K562 (cell line): ENCODE results near the gene MEX3D. TPM values are rescaled to one million over a fixed set of nuclear protein-coding genes. Genes with fewer than 3 reads are reported as not detected.
A peak's percentile ranks its signal among the peaks of the same experiment; 100 is the strongest.

ENCODE experiments used
- ATAC-seq: fragments of 200-7000 bp; cut with Tn5 transposase; 3 replicates; pipeline ENCODE4 v1.9.1; 2020; ENCODE audit warnings: moderate library complexity
- BruUV-seq: library from RNA; stranded (reverse); fragments of 400-500 nt; replicated peaks from 2 replicates; lab custom pipeline; 2021; lab: Mats Ljungman, UMichigan
- CTCF ChIA-PET: fragments of 300-600 bp; formaldehyde crosslinking; extraction: SDS; loops from one replicate; lab custom pipeline; 2021; ENCODE audit warnings: low intra/inter-chr PET ratio; lab: Yijun Ruan, JAX
- POLR2A ChIA-PET: fragments of 300-600, 350-650 bp; sonication (Branson Sonifier 250); formaldehyde crosslinking; extraction: SDS; loops from one replicate; lab custom pipeline; 2021; ENCODE audit warnings: antibody characterized with exemption, inconsistent platforms; lab: Yijun Ruan, JAX
- DNase-seq, 4 experiments: peaks; one replicate each; pipeline versions ENCODE4 v3.0.0 to v3.0.0-alpha.2; 2011 to 2018; ENCODE audit warnings: low spot score in 3 of 4, mixed read lengths in 3 of 4; ENCODE audit errors: extremely low read depth in 1 of 4
- FAIRE-seq: peaks from 2 replicates; lab custom pipeline; 2011; peaks lifted over from hg19 to GRCh38; lab: Jason Lieb, UNC
- H2AFZ ChIP-seq: 2 replicates; pipeline ENCODE4 v1.6.0; 2011; ENCODE audit warnings: low read depth, low read length, control low read depth, inconsistent platforms
- H3K27ac ChIP-seq: fragments of 200-600 bp; 3 replicates; pipeline ENCODE4 v1.8.0; 2011; ENCODE audit warnings: low read depth, mild to moderate bottlenecking, control low read depth, inconsistent platforms, low read length, moderate library complexity, mixed read lengths; ENCODE audit errors: extremely low read depth
- H3K27me3 ChIP-seq, 2 experiments: fragments of 300-600 bp in 1 of 2; 2 replicates in 1 of 2; 3 replicates in 1 of 2; pipeline versions ENCODE4 v1.6.0 to v1.8.0; 2011; ENCODE audit warnings: inconsistent platforms in 2 of 2, low read length in 2 of 2, mild to moderate bottlenecking in 1 of 2, mixed read lengths in 1 of 2, moderate library complexity in 1 of 2; ENCODE audit not compliant: control insufficient read depth in 2 of 2, insufficient read depth in 2 of 2
- H3K36me3 ChIP-seq: fragments of 300-600 bp; 3 replicates; pipeline ENCODE4 v1.8.0; 2011; ENCODE audit warnings: mild to moderate bottlenecking, low read length, inconsistent platforms; ENCODE audit not compliant: control insufficient read depth, insufficient read depth
- H3K4me1 ChIP-seq, 2 experiments: fragments of 200-600 bp in 1 of 2; replicated peaks in 1 of 2; 2 replicates in 1 of 2; 3 replicates in 1 of 2; pipeline versions ENCODE4 v1.5.1 to v1.8.0; 2011; ENCODE audit warnings: inconsistent platforms in 2 of 2, low read length in 2 of 2, mild to moderate bottlenecking in 1 of 2, mixed read lengths in 1 of 2, moderate library complexity in 1 of 2; ENCODE audit not compliant: control insufficient read depth in 2 of 2, insufficient read depth in 2 of 2
- H3K4me2 ChIP-seq: 2 replicates; pipeline ENCODE4 v1.6.1; 2011; ENCODE audit warnings: low read length, control low read depth, inconsistent platforms, mixed read lengths; ENCODE audit not compliant: insufficient read depth
- H3K4me3 ChIP-seq: fragments of 200-600 bp; sonication (generic), shearing (Covaris generic); 2 replicates; pipeline ENCODE4 v1.5.1; 2016; ENCODE audit warnings: control low read depth, inconsistent platforms
- H3K79me2 ChIP-seq: fragments of 200-600 bp; 3 replicates; pipeline ENCODE4 v1.8.0; 2011; ENCODE audit warnings: low read length, inconsistent platforms; ENCODE audit not compliant: control insufficient read depth, insufficient read depth
- H3K9ac ChIP-seq, 2 experiments: 2 replicates each; pipeline versions ENCODE4 v1.6.0 to v1.6.1; 2011; ENCODE audit warnings: low read depth in 2 of 2, low read length in 2 of 2, control low read depth in 1 of 2, inconsistent platforms in 1 of 2, mild to moderate bottlenecking in 1 of 2, mixed read lengths in 1 of 2; ENCODE audit not compliant: insufficient read depth in 1 of 2
- H3K9me1 ChIP-seq: one replicate; pipeline ENCODE4 v1.6.0; 2011; ENCODE audit warnings: inconsistent platforms, mild to moderate bottlenecking, low read length, moderate library complexity; ENCODE audit not compliant: control insufficient read depth, insufficient read depth
- H3K9me3 ChIP-seq: replicated peaks from 2 replicates; pipeline ENCODE4 v1.5.1; 2011; ENCODE audit warnings: low read depth, low read length, inconsistent platforms; ENCODE audit not compliant: control insufficient read depth, insufficient read depth
- H4K20me1 ChIP-seq: replicated peaks from 2 replicates; pipeline ENCODE4 v1.6.1; 2011; ENCODE audit warnings: low read length, inconsistent platforms, mixed read lengths; ENCODE audit not compliant: control insufficient read depth, insufficient read depth
- HDGF ChIP-seq: fragments of 450-650 bp; IDR thresholded peaks from 2 replicates; pipeline ENCODE4 v1.6.1; 2016
- HNRNPLL ChIP-seq: fragments of 200-400 bp; formaldehyde crosslinking; IDR thresholded peaks from 2 replicates; pipeline ENCODE4 v1.6.1; 2017; ENCODE audit warnings: low read length, low read depth, mild to moderate bottlenecking; ENCODE audit not compliant: poor library complexity, severe bottlenecking
- KLF13 ChIP-seq: fragments of 450-650 bp; IDR thresholded peaks from 2 replicates; pipeline ENCODE4 v1.6.1; 2016; ENCODE audit warnings: missing genetic modification characterization, low read depth, mild to moderate bottlenecking, missing compliant biosample characterization, moderate library complexity, borderline replicate concordance
- MAZ ChIP-seq, 2 experiments: fragments of 450-650 bp in 1 of 2; sonication (generic) in 1 of 2; formaldehyde crosslinking; IDR thresholded peaks in 1 of 2; conservative IDR thresholded peaks in 1 of 2; 2 replicates each; pipeline versions ENCODE4 v1.4.0 to v1.5.0; 2020; ENCODE audit warnings: mild to moderate bottlenecking in 1 of 2, missing genetic modification reagents in 1 of 2
- NFYB ChIP-seq: IDR thresholded peaks from 2 replicates; pipeline ENCODE4 v1.6.1; 2011; ENCODE audit warnings: mild to moderate bottlenecking, moderate library complexity; ENCODE audit not compliant: insufficient read length; ENCODE audit errors: extremely low read depth
- ZC3H8 ChIP-seq: fragments of 450-650 bp; IDR thresholded peaks from 2 replicates; pipeline ENCODE4 v1.6.1; 2017
- ZNF511 ChIP-seq: sonication (generic); formaldehyde crosslinking; IDR thresholded peaks from 2 replicates; pipeline ENCODE4 v1.8.0; 2022; ENCODE audit warnings: mild to moderate bottlenecking, missing genetic modification reagents
- WGBS: fragments of 100-300 bp; shearing (Covaris generic); methylation state at CpG from one replicate; pipeline ENCODE4 v1.1.6; 2016; ENCODE audit warnings: low coverage, mixed read lengths; ENCODE audit not compliant: insufficient coverage; ENCODE audit errors: missing lambda C conversion rate; 5-methylcytosine and 5-hydroxymethylcytosine counted together
- in situ Hi-C: fragments of 300-500 bp; cut with MboI; formaldehyde crosslinking; loops from 4 replicates; pipeline ENCODE4 v1.15.0; 2018; ENCODE audit warnings: inconsistent platforms, mixed read lengths
- intact Hi-C: fragments of 100-400 bp; cut with micrococcal nuclease; formaldehyde crosslinking; loops from 2 replicates; pipeline ENCODE4 v1.14.2; 2022
- polyA plus RNA-seq, 8 experiments: library from polyadenylated mRNA; depleted of rRNA in 4 of 8; stranded (reverse) in 5 of 8; unstranded in 3 of 8; fragments of >200 nt; fragmentation: Nextera tagmentation in 2 of 8; fragmentation: Illumina TruSeq in 1 of 8; extraction: Ambion mirVana in 2 of 8; extraction: Trizol in 1 of 8; gene quantifications; 2 replicates each; pipeline versions ENCODE4 v1.2.1 to v1.2.3, GENCODE V29; 2011 to 2014; ENCODE audit warnings: inconsistent platforms in 1 of 8, missing spikeins in 1 of 8
- total RNA-seq, 7 experiments: library from RNA; depleted of rRNA in 6 of 7; stranded (reverse); fragments of >200 nt in 6 of 7; fragmentation: Illumina TruSeq in 2 of 7; extraction: Trizol in 2 of 7; gene quantifications; 2 replicates each; pipeline versions ENCODE4 v1.2.1 to v1.2.3, GENCODE V29; 2011 to 2021; ENCODE audit warnings: low replicate concordance in 1 of 7

MEX3D gene
- total and polyA plus RNA-seq, 9 of the 15 experiments (the other 6 are each of a cell fraction or from before 2014, with no cell fraction given): 1.7 to 39.3 (median 5.7) TPM

DNA sequence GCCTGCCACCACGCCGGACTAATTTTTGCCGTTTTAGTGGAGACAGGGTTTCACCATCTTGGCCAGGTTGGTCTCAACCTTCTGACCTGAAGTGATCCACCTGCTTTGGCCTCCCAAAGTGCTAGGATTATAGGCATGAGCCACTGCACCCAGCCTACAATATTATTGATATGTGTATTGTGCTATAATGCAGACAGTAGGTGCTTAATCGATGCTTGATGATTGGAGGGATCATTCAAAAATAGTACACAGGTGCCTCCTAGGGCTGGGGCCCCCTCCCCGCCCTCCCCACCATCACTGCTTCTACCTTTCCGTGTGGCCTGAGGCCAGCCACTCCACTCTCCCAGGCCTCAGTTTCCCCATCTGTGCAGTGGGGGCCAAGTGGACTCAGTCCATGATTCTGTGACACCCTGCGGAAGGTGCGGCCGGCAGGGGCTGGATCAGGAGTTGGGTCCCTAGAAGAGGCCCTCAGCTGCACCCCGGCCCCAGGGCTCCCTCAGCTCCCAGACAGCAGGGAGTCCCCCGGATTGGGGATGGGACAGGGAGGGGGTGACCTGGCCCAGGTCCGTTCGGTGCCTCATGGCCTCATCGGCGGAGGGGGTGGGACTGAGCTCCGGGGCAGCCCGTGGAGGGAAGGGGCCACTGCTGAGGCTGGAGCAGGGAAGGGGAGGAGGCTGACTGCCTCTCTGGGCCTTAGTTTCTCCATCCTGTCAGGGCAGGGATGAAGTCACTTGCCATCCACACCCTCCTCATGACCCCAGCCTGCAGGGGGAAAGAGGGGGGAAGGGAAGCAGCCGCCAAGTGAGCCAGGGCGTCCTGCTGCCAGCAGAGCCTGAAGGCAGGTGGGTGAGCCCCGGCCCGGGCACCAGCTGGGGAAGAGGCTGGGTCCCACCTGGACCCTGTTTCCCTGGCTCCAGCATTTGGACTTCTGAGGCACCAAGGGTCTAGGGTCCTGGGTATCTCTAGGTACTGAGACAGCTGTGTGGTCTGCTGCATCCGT is 56.5 kb downstream of the MEX3D start (continued):
- no peak for TF ChIP-seq MAZ (CRISPR knock-in tag; conservative IDR thresholded peaks at IDR 0.05 in 1 of 2, IDR thresholded peaks at IDR 0.05 in 1 of 2)
- TF ChIP-seq HNRNPLL: no peak
- TF ChIP-seq HDGF: no peak
- TF ChIP-seq NFYB: no peak

- FAIRE-seq (no peak), DNase-seq (no peak), ATAC-seq (no peak)
- Histone ChIP-seq H3K4me1 (peaks cover 12 to 68% of the 10 kb centered on the region in 2 experiments), H3K9me3 (no peaks in the 10 kb centered on the region), H3K4me2 (no peak overlapping the region), H3K27me3 (no peaks in the 10 kb centered on the region), H3K79me2 (peaks cover 11% of the 10 kb centered on the region; the same call in 2 of the 3 replicates), H3K9ac (peak overlapping the region in 1 of 2 experiments; percentile 61; a peak in 1 of 4 replicates), H2AFZ (no peak overlapping the region), H3K9me1 (no peaks in the 10 kb centered on the region), H3K27ac (no peak overlapping the region), H3K36me3 (peaks cover 8% of the 10 kb centered on the region; the same call in 2 of the 3 replicates), H3K4me3 (no peak overlapping the region), H4K20me1 (no peaks in the 10 kb centered on the region)
- intact Hi-C loops: loop anchor here (5.0 kb wide), 1 partner anchor 54 kb away; no protein-coding TSS in a partner anchor
- ChIA-PET CTCF (no interaction called here), POLR2A (no interaction called here)
- in situ Hi-C loops: no loop called here
- no TSS peak for BruUV-seq
- 75% methylated on average over 6 of the region's 9 CpGs for WGBS
- TF ChIP-seq KLF13 (tag) (no peak), ZNF511 (no peak), ZC3H8 (no peak)
These were observed 57.3 kb downstream of the MEX3D start for GRCh38 chr19:1510807-1511206.
